Activated CD8-positive, alpha-beta T cell treated with anti-CD3 and anti-CD28 coated beads for 36 hours (primary cell): ENCODE measurements around the gene ACAP1. TPM values are rescaled to one million over a fixed set of nuclear protein-coding genes. Genes with fewer than 3 reads are reported as not detected.
A peak's percentile ranks its signal among the peaks of the same experiment; 100 is the strongest.

Experiments used
- ATAC-seq: fragments of 200-7000 bp; cut with Tn5 transposase; one replicate; pipeline ENCODE4 v1.10.0; 2021; ENCODE audit warnings: mild to moderate bottlenecking, moderate library complexity
- CTCF ChIA-PET: fragments of 350-600 bp; sonication (Branson Sonifier 250); formaldehyde crosslinking; loops from one replicate; lab custom pipeline; 2021; ENCODE audit warnings: antibody characterized with exemption; lab: Charles Lee
- POLR2A ChIA-PET: fragments of 350-600 bp; sonication (Branson Sonifier 250); formaldehyde crosslinking; loops from one replicate; lab custom pipeline; 2021; ENCODE audit warnings: antibody characterized with exemption; lab: Charles Lee
- DNase-seq: peaks from one replicate; pipeline ENCODE4 v3.0.0-alpha.2; 2020
- H3K27ac Mint-ChIP-seq: one replicate; pipeline ENCODE4 v1.8.0; 2021; ENCODE audit warnings: mild to moderate bottlenecking, mixed read lengths
- H3K27me3 Mint-ChIP-seq: one replicate; pipeline ENCODE4 v1.8.0; 2021; ENCODE audit warnings: mixed read lengths
- H3K36me3 Mint-ChIP-seq: one replicate; pipeline ENCODE4 v1.8.0; 2021; ENCODE audit warnings: low read depth, mixed read lengths
- H3K4me1 Mint-ChIP-seq: one replicate; pipeline ENCODE4 v1.8.0; 2021; ENCODE audit warnings: low read depth, mixed read lengths
- H3K4me3 Mint-ChIP-seq: one replicate; pipeline ENCODE4 v1.8.0; 2021; ENCODE audit warnings: mild to moderate bottlenecking, moderate library complexity, mixed read lengths
- H3K9me3 Mint-ChIP-seq: one replicate; pipeline ENCODE4 v1.8.0; 2021; ENCODE audit warnings: mixed read lengths
- intact Hi-C: fragments of 100-400 bp; cut with micrococcal nuclease; formaldehyde crosslinking; loops from one replicate; pipeline ENCODE4 v1.10.0; 2022
- total RNA-seq, 2 experiments: library from RNA; stranded (reverse); gene quantifications; one replicate each; pipeline ENCODE4 v1.2.3, GENCODE V29; 2021
- TF ChIP-seq, protein P1 (sequence below): fragments of 200-600 bp; IDR thresholded peaks from one replicate; pipeline ENCODE4 v1.8.0; 2022; ENCODE audit warnings: antibody characterized with exemption, mild to moderate bottlenecking

Gene ACAP1
- total RNA-seq, 2 experiments from 2014 or later, result 309 to 342 TPM

GRCh38 chr17:7382901-7383300 lies 46.6 kb downstream of the ACAP1 start:
- H3K27me3 Mint-ChIP-seq, result peaks cover 32% of the 10 kb centered on the region
- intact Hi-C loops, result no loop called here
- peaks cover 4% of the 10 kb centered on the region for H3K9me3 Mint-ChIP-seq
- no peak overlapping the region for H3K27ac Mint-ChIP-seq
- ATAC-seq (no peak), DNase-seq (no peak)
- POLR2A ChIA-PET, result interaction anchor here (0.6 to 2.6 kb wide), 6 partner anchors 9 to 102 kb away, joined by 3 to 11 read pairs (median 3); partner anchors contain the start of genes POLR2A and TMEM102
- TF ChIP-seq, protein P1, sequence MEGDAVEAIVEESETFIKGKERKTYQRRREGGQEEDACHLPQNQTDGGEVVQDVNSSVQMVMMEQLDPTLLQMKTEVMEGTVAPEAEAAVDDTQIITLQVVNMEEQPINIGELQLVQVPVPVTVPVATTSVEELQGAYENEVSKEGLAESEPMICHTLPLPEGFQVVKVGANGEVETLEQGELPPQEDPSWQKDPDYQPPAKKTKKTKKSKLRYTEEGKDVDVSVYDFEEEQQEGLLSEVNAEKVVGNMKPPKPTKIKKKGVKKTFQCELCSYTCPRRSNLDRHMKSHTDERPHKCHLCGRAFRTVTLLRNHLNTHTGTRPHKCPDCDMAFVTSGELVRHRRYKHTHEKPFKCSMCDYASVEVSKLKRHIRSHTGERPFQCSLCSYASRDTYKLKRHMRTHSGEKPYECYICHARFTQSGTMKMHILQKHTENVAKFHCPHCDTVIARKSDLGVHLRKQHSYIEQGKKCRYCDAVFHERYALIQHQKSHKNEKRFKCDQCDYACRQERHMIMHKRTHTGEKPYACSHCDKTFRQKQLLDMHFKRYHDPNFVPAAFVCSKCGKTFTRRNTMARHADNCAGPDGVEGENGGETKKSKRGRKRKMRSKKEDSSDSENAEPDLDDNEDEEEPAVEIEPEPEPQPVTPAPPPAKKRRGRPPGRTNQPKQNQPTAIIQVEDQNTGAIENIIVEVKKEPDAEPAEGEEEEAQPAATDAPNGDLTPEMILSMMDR, result no peak
- CTCF ChIA-PET, result interaction anchor here (0.8 to 2.2 kb wide), 5 partner anchors 10 to 57 kb away, joined by 3 to 8 read pairs (median 4); partner anchors contain the start of gene PLSCR3
- peak overlapping the region; percentile 31 for H3K4me3 Mint-ChIP-seq
- H3K4me1 Mint-ChIP-seq, result peaks cover 7% of the 10 kb centered on the region
- H3K36me3 Mint-ChIP-seq, result peaks cover 2% of the 10 kb centered on the region

DNA sequence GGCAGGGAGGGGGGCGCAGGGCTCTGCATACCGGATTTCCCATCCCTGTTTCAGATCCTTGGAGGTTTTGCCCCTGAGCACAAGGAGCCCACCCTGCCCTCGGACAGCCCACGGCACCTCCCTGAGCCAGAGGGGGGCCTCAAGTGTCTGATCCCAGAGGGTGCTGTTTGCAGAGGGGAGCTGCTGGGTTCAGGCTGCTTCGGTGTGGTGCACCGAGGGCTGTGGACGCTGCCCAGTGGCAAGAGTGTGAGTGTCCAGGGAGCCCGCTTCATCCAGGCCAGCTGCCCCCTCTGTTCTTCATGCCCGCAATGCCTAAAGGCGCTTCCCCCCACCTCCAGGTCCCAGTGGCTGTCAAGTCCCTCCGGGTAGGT lies 47.0 kb downstream of the ACAP1 start:
- TF ChIP-seq, protein P1, result no peak
- peaks cover 32% of the 10 kb centered on the region for H3K27me3 Mint-ChIP-seq
- POLR2A ChIA-PET, result interaction anchor here (0.5 to 2.6 kb wide), 12 partner anchors 9 to 178 kb away, joined by 3 to 11 read pairs (median 4); partner anchors contain the start of genes POLR2A, SENP3, TMEM102 and TMEM256

DNA sequence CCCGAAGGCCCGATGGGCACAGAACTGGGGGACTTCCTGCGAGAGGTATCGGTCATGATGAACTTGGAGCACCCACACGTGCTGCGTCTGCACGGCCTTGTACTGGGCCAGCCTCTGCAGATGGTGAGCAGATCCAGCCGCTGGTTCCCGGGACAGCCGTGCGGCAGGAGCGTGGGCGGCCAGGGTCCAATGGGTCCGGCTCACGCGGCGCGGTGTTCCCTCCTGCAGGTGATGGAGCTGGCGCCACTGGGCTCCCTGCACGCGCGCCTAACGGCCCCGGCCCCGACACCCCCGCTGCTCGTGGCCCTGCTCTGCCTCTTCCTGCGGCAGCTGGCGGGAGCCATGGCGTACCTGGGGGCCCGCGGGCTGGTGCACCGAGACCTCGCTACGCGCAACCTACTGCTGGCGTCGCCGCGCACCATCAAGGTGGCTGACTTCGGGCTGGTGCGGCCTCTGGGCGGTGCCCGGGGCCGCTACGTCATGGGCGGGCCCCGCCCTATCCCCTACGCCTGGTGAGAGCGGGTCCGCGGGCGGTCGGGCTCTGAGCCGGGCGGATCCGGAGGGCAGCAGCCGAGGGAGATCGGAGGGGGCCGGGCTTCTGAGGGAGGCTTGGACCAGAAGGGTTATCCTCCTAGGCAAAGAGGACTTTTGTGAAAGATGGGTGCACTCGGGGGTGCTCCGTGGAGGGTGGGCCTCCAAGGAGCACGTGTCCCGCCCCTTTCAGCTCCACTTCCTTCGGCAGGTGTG lies 47.6 kb downstream of the ACAP1 start:
- POLR2A ChIA-PET, result interaction anchor here (0.5 to 2.6 kb wide), 11 partner anchors 10 to 177 kb away, joined by 3 to 11 read pairs (median 5); partner anchors contain the start of genes PLSCR3, SENP3, TMEM102 and TMEM256
- CTCF ChIA-PET, result interaction anchor here (1.0 to 2.2 kb wide), 6 partner anchors 9 to 205 kb away, joined by 3 to 8 read pairs (median 4); partner anchors contain the start of genes PLSCR3 and TMEM95
- peak overlapping the region; percentile 85 for H3K27ac Mint-ChIP-seq

More for the DNA sequence above, 47.0 kb downstream of the ACAP1 start:
- ATAC-seq (no peak), DNase-seq (no peak)
- intact Hi-C loops, result no loop called here
- peaks cover 4% of the 10 kb centered on the region for H3K9me3 Mint-ChIP-seq
- peaks cover 7% of the 10 kb centered on the region for H3K4me1 Mint-ChIP-seq
- CTCF ChIA-PET, result interaction anchor here (1.0 to 2.2 kb wide), 4 partner anchors 10 to 53 kb away, joined by 3 to 8 read pairs (median 5); partner anchors contain the start of genes PLSCR3 and TMEM95
- peak overlapping the region; percentile 76 for H3K4me3 Mint-ChIP-seq
- no peak overlapping the region for H3K27ac Mint-ChIP-seq
- peaks cover 2% of the 10 kb centered on the region for H3K36me3 Mint-ChIP-seq

GRCh38 chr17:7384489-7385081 lies 48.3 kb downstream of the ACAP1 start:
- TF ChIP-seq, protein P1, result no peak
- ChIA-PET POLR2A (interaction anchor here (1.0 to 2.6 kb wide), 10 partner anchors 9 to 177 kb away, joined by 3 to 11 read pairs (median 6); partner anchors contain the start of genes PLSCR3, SENP3 and TMEM102), CTCF (interaction anchor here (0.7 to 2.2 kb wide), 6 partner anchors 9 to 204 kb away, joined by 3 to 8 read pairs (median 4); partner anchors contain the start of genes PLSCR3 and TMEM95)
- Mint-ChIP-seq H3K36me3 (peaks cover 5% of the 10 kb centered on the region), H3K27me3 (peaks cover 26% of the 10 kb centered on the region), H3K4me3 (peak overlapping the region; percentile 76), H3K27ac (peak overlapping the region; percentile 85), H3K9me3 (no peaks in the 10 kb centered on the region), H3K4me1 (peaks cover 7% of the 10 kb centered on the region)
- no peak for DNase-seq
- ATAC-seq, result no peak
- intact Hi-C loops, result no loop called here

More for the DNA sequence above, 47.6 kb downstream of the ACAP1 start:
- H3K4me3 Mint-ChIP-seq, result peak overlapping the region; percentile 76
- peaks cover 4% of the 10 kb centered on the region for H3K9me3 Mint-ChIP-seq
- peak; percentile 96 for ATAC-seq
- DNase-seq, result peak; percentile 82
- peaks cover 2% of the 10 kb centered on the region for H3K36me3 Mint-ChIP-seq
- intact Hi-C loops, result no loop called here
- H3K27me3 Mint-ChIP-seq, result peaks cover 32% of the 10 kb centered on the region
- TF ChIP-seq, protein P1, result no peak
- H3K4me1 Mint-ChIP-seq, result peaks cover 7% of the 10 kb centered on the region
